HepG2 (cell line): ENCODE data around the gene BRMS1. TPM values are rescaled to one million over a fixed set of nuclear protein-coding genes. Genes with fewer than 3 reads are reported as not detected.

ENCODE experiments used
- AGO2 ChIP-seq: fragments of 200-400 bp; formaldehyde crosslinking; optimal IDR thresholded peaks from 2 replicates; pipeline ENCODE3; 2017; ENCODE audit warnings: mild to moderate bottlenecking, low read depth, low read length, moderate library complexity
- HOXA5 ChIP-seq: sonication (generic); formaldehyde crosslinking; IDR thresholded peaks from 2 replicates; pipeline ENCODE4 v1.4.0; 2020; ENCODE audit warnings: missing genetic modification reagents
- LRRFIP1 ChIP-seq: sonication (generic); formaldehyde crosslinking; conservative IDR thresholded peaks from 2 replicates; pipeline ENCODE4 v1.4.0; 2020; ENCODE audit warnings: missing genetic modification reagents
- SIN3A ChIP-seq: IDR thresholded peaks from 2 replicates; pipeline ENCODE4 v1.6.1; 2011; ENCODE audit warnings: low read depth, mild to moderate bottlenecking, control low read depth, low read length, borderline replicate concordance
- UBTF ChIP-seq: sonication (generic); formaldehyde crosslinking; IDR thresholded peaks from 2 replicates; pipeline ENCODE4 v1.4.0; 2020; ENCODE audit warnings: mild to moderate bottlenecking, missing genetic modification reagents
- ZBTB20 ChIP-seq: sonication (generic); formaldehyde crosslinking; IDR thresholded peaks from 2 replicates; pipeline ENCODE4 v1.8.1; 2023; ENCODE audit warnings: missing genetic modification reagents, low read depth, mild to moderate bottlenecking, borderline replicate concordance
- ZBTB4 ChIP-seq: sonication (generic); formaldehyde crosslinking; IDR thresholded peaks from 2 replicates; pipeline ENCODE4 v1.4.0; 2020; ENCODE audit warnings: missing genetic modification reagents, mild to moderate bottlenecking, borderline replicate concordance
- ZSCAN21 ChIP-seq: sonication (generic); formaldehyde crosslinking; IDR thresholded peaks from 2 replicates; pipeline ENCODE4 v1.8.0; 2022; ENCODE audit warnings: mild to moderate bottlenecking, missing genetic modification reagents, moderate library complexity, borderline replicate concordance
- polyA plus RNA-seq, 8 experiments: library from polyadenylated mRNA; depleted of rRNA in 3 of 8; stranded (reverse) in 7 of 8; unstranded in 1 of 8; fragments of >200 nt; fragmentation: Illumina TruSeq in 4 of 8; extraction: Trizol in 4 of 8; gene quantifications; 2 replicates each; pipeline versions ENCODE4 v1.2.1 to v1.2.3, GENCODE V29; 2011 to 2016; ENCODE audit warnings: low read depth in 4 of 8, missing spikeins in 1 of 8, mixed read lengths in 1 of 8; ENCODE audit not compliant: insufficient read depth in 1 of 8
- total RNA-seq, 5 experiments: library from RNA; depleted of rRNA; stranded (reverse); fragments of >200 nt; fragmentation: Illumina TruSeq; extraction: Trizol; gene quantifications; 2 replicates each; pipeline ENCODE4 v1.2.3, GENCODE V29; 2016; ENCODE audit warnings: low read depth in 1 of 5
- TF ChIP-seq, protein P1 (sequence below): sonication (generic); formaldehyde crosslinking; IDR thresholded peaks from 2 replicates; pipeline ENCODE4 v1.4.0; 2020; ENCODE audit warnings: missing genetic modification reagents
- TF ChIP-seq, protein P2 (sequence below): sonication (generic); formaldehyde crosslinking; IDR thresholded peaks from 2 replicates; pipeline ENCODE4 v1.5.1; 2020; ENCODE audit warnings: missing genetic modification reagents, mild to moderate bottlenecking, borderline replicate concordance

Gene BRMS1
- total and polyA plus RNA-seq, 2 of the 13 experiments (the other 11 are each of a cell fraction or from before 2014, with no cell fraction given), result 15.8 to 55.7 TPM

DNA sequence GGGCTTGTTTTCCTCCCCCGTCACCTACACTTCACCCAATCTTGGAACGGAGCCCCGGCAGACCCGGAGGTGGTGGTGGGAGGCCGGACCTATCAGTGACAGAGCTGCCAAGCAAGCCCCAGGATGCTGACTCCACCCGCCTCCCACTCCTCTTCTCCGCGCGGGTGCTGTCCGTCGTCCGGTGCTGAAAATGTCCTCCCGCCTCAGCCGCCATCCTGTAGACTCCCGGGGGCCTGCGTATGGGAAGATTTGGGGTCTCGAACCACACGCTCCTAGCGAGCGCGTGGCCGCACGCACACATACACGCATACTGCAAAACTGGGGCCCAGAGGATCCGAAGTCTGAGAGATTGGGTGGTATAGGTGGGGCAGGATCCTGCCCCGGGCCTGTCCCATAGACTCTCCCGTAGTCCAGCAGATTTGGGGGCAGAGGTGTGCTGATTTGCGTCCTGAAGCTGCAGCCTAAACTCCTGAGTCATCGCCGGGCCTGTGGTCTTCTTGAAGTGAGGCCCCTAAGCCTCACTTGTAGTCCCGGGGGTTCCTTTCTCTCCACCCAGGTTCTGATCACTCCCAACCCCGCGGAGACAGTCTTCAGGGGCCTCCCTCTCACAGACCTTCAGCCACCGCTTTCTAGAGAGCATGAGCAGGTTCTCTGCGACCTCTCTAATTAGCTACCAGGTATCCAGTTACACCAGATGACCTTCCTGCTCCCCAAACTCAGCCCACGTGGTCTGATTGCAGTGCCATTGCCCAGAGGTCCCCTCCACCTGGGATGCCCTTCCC, 55.2 kb downstream of the BRMS1 start (continued):
- TF ChIP-seq ZBTB4 (CRISPR knock-in tag), result no peak; the same call in 1 of the 2 replicates
- peak; percentile 91 for TF ChIP-seq HOXA5 (CRISPR knock-in tag)
- TF ChIP-seq ZBTB20 (CRISPR knock-in tag), result peak; percentile 83; the same call in 1 of the 2 replicates
- TF ChIP-seq, protein P1, sequence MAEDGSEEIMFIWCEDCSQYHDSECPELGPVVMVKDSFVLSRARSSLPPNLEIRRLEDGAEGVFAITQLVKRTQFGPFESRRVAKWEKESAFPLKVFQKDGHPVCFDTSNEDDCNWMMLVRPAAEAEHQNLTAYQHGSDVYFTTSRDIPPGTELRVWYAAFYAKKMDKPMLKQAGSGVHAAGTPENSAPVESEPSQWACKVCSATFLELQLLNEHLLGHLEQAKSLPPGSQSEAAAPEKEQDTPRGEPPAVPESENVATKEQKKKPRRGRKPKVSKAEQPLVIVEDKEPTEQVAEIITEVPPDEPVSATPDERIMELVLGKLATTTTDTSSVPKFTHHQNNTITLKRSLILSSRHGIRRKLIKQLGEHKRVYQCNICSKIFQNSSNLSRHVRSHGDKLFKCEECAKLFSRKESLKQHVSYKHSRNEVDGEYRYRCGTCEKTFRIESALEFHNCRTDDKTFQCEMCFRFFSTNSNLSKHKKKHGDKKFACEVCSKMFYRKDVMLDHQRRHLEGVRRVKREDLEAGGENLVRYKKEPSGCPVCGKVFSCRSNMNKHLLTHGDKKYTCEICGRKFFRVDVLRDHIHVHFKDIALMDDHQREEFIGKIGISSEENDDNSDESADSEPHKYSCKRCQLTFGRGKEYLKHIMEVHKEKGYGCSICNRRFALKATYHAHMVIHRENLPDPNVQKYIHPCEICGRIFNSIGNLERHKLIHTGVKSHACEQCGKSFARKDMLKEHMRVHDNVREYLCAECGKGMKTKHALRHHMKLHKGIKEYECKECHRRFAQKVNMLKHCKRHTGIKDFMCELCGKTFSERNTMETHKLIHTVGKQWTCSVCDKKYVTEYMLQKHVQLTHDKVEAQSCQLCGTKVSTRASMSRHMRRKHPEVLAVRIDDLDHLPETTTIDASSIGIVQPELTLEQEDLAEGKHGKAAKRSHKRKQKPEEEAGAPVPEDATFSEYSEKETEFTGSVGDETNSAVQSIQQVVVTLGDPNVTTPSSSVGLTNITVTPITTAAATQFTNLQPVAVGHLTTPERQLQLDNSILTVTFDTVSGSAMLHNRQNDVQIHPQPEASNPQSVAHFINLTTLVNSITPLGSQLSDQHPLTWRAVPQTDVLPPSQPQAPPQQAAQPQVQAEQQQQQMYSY, result peak; percentile 51; the same call in 1 of the 2 replicates
- peak; percentile 95 for TF ChIP-seq SIN3A
- TF ChIP-seq, protein P2, sequence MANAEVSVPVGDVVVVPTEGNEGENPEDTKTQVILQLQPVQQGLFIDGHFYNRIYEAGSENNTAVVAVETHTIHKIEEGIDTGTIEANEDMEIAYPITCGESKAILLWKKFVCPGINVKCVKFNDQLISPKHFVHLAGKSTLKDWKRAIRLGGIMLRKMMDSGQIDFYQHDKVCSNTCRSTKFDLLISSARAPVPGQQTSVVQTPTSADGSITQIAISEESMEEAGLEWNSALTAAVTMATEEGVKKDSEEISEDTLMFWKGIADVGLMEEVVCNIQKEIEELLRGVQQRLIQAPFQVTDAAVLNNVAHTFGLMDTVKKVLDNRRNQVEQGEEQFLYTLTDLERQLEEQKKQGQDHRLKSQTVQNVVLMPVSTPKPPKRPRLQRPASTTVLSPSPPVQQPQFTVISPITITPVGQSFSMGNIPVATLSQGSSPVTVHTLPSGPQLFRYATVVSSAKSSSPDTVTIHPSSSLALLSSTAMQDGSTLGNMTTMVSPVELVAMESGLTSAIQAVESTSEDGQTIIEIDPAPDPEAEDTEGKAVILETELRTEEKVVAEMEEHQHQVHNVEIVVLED (CRISPR knock-in tag), result no peak
- 0 out of 2 replicates have a peak, but pooled peaks have one; percentile 68 for TF ChIP-seq LRRFIP1
- peak; percentile 82 for TF ChIP-seq AGO2
- TF ChIP-seq UBTF (CRISPR knock-in tag), result peak; percentile 63; the same call in 1 of the 2 replicates
- TF ChIP-seq ZSCAN21, result no peak
